Caco-2 (cell line): Measurements from ENCODE around the gene KRCC1. TPM values are rescaled to one million over a fixed set of nuclear protein-coding genes. Genes with fewer than 3 reads are reported as not detected.

Source experiments
- Bru-seq: library from RNA; stranded (reverse); fragments of 400-500 nt; gene quantifications from one replicate; lab custom pipeline; 2021; lab: Mats Ljungman, UMichigan
- BruChase-seq, 2 experiments: library from RNA; stranded (reverse); fragments of 400-500 nt; gene quantifications; one replicate each; lab custom pipeline; 2021; lab: Mats Ljungman, UMichigan
- BruUV-seq: library from RNA; stranded (reverse); fragments of 400-500 nt; replicated peaks from 2 replicates; lab custom pipeline; 2021; lab: Mats Ljungman, UMichigan
- CTCF ChIA-PET: fragments of 300-600 bp; sonication (Branson Sonifier 250); formaldehyde crosslinking; loops from one replicate; lab custom pipeline; 2022; ENCODE audit warnings: antibody characterized with exemption; lab: Charles Lee
- POLR2A ChIA-PET: fragments of 300-600 bp; sonication (Branson Sonifier 250); formaldehyde crosslinking; loops from one replicate; lab custom pipeline; 2022; ENCODE audit warnings: antibody characterized with exemption; lab: Charles Lee
- DNase-seq, 2 experiments: peaks; one replicate each; pipeline versions ENCODE4 v3.0.0 to v3.0.0-alpha.2; 2020 to 2022
- H3K27me3 ChIP-seq: replicated peaks from 2 replicates; pipeline ENCODE4 v1.6.0; 2011; ENCODE audit warnings: low read length; ENCODE audit not compliant: control insufficient read depth, insufficient read depth
- H3K36me3 ChIP-seq: 2 replicates; pipeline ENCODE4 v1.5.1; 2011; ENCODE audit warnings: low read length; ENCODE audit not compliant: control insufficient read depth, insufficient read depth
- H3K4me1 ChIP-seq: fragments of 250-450 bp; sonication (Bioruptor Pico); 2 replicates; pipeline ENCODE4 v1.5.1; 2020; ENCODE audit warnings: mild to moderate bottlenecking
- H3K4me3 ChIP-seq: 2 replicates; pipeline ENCODE4 v1.5.1; 2011; ENCODE audit warnings: low read depth, mild to moderate bottlenecking, control low read depth, low read length
- H3K9me3 ChIP-seq: fragments of 250-450 bp; sonication (Bioruptor Pico); 2 replicates; pipeline ENCODE4 v1.5.1; 2020; ENCODE audit warnings: mild to moderate bottlenecking, moderate library complexity
- H3K27ac Mint-ChIP-seq: one replicate; pipeline ENCODE4 v1.8.0; 2022; ENCODE audit warnings: mixed read lengths; ENCODE audit not compliant: unreplicated experiment
- H3K27me3 Mint-ChIP-seq: one replicate; pipeline ENCODE4 v1.8.0; 2022; ENCODE audit warnings: mixed read lengths; ENCODE audit not compliant: insufficient read depth, unreplicated experiment
- H3K36me3 Mint-ChIP-seq: one replicate; pipeline ENCODE4 v1.8.0; 2022; ENCODE audit warnings: mild to moderate bottlenecking, mixed read lengths; ENCODE audit not compliant: insufficient read depth, unreplicated experiment
- H3K4me1 Mint-ChIP-seq: one replicate; pipeline ENCODE4 v1.8.0; 2022; ENCODE audit warnings: low read depth, mixed read lengths; ENCODE audit not compliant: unreplicated experiment
- H3K4me3 Mint-ChIP-seq: one replicate; pipeline ENCODE4 v1.8.0; 2022; ENCODE audit warnings: mild to moderate bottlenecking, moderate library complexity, mixed read lengths; ENCODE audit not compliant: unreplicated experiment
- H3K9me3 Mint-ChIP-seq: one replicate; pipeline ENCODE4 v1.8.0; 2022; ENCODE audit warnings: mixed read lengths; ENCODE audit not compliant: unreplicated experiment
- intact Hi-C: fragments of 100-400 bp; cut with micrococcal nuclease; formaldehyde crosslinking; loops from one replicate; pipeline ENCODE4 v1.10.0; 2022; ENCODE audit not compliant: unreplicated experiment
- long read RNA-seq: library from polyadenylated mRNA; stranded (forward); transcript quantifications from one replicate; pipeline ENCODE4 v2.0.0, GENCODE V29; 2022
- total RNA-seq: library from RNA; stranded (reverse); gene quantifications from 2 replicates; pipeline ENCODE4 v1.2.3, GENCODE V29; 2022
- TF ChIP-seq, protein P1 (sequence below), 2 experiments: fragments of 200-600 bp in 1 of 2; IDR thresholded peaks; 1 replicate in 1 of 2; 2 replicates in 1 of 2; pipeline versions ENCODE4 v1.5.1 to v1.8.0; 2011 to 2022; ENCODE audit warnings: antibody characterized with exemption in 1 of 2, control low read depth in 1 of 2, inconsistent platforms in 1 of 2, low read depth in 1 of 2, low read length in 1 of 2, mild to moderate bottlenecking in 1 of 2, moderate library complexity in 1 of 2; ENCODE audit not compliant: insufficient read depth in 1 of 2, severe bottlenecking in 1 of 2, unreplicated experiment in 1 of 2

Gene KRCC1
- total RNA-seq (5.4 and 7.6 TPM in 2 replicates), Bru-seq, nascent RNA (percentile 84 among the genes with signal in this experiment), BruChase-seq, experiment 1, labeled RNA remaining after a 2-hour chase (percentile 71 among the genes with signal in this experiment), BruChase-seq, experiment 2, labeled RNA remaining after a 6-hour chase (percentile 62 among the genes with signal in this experiment)
- long read RNA-seq, transcript KRCC1-201 (4 exons, 1,753 nt): major isoform, 6 of 9 reads
- long read RNA-seq, partial matches to known transcripts: 0 of 9 reads
- long read RNA-seq, other reads (novel, unspliced or antisense): 3 of 9 reads

- peak; percentile 95 to 97 for DNase-seq
- peaks cover 34% of the 10 kb centered on the region for H3K4me1 Mint-ChIP-seq
- TF ChIP-seq, protein P1, sequence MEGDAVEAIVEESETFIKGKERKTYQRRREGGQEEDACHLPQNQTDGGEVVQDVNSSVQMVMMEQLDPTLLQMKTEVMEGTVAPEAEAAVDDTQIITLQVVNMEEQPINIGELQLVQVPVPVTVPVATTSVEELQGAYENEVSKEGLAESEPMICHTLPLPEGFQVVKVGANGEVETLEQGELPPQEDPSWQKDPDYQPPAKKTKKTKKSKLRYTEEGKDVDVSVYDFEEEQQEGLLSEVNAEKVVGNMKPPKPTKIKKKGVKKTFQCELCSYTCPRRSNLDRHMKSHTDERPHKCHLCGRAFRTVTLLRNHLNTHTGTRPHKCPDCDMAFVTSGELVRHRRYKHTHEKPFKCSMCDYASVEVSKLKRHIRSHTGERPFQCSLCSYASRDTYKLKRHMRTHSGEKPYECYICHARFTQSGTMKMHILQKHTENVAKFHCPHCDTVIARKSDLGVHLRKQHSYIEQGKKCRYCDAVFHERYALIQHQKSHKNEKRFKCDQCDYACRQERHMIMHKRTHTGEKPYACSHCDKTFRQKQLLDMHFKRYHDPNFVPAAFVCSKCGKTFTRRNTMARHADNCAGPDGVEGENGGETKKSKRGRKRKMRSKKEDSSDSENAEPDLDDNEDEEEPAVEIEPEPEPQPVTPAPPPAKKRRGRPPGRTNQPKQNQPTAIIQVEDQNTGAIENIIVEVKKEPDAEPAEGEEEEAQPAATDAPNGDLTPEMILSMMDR (IDR thresholded peaks at IDR 0.05; ENCODE audit: insufficient read depth in 1 of 2, low read depth in 1 of 2, low read length in 1 of 2, severe bottlenecking in 1 of 2, unreplicated experiment in 1 of 2): no peak
- CTCF ChIA-PET: no interaction called here
- H3K4me3 Mint-ChIP-seq: peak within 1 kb of the TSS; percentile 97
- peaks cover 32% of the 10 kb centered on the region for H3K36me3 Mint-ChIP-seq
- Histone ChIP-seq H3K9me3 (no peaks in the 10 kb centered on the region), H3K27me3 (no peaks in the 10 kb centered on the region), H3K36me3 (no peaks in the 10 kb centered on the region), H3K4me3 (peak within 1 kb of the TSS; percentile 90), H3K4me1 (peaks cover 16% of the 10 kb centered on the region)
- H3K9me3 Mint-ChIP-seq: no peaks in the 10 kb centered on the region
- H3K27me3 Mint-ChIP-seq: no peaks in the 10 kb centered on the region
- intact Hi-C loops: loop anchor here (1.0 kb wide), 2 partner anchors 39 to 132 kb away; partner anchors contain the start of gene RNU2-63P
- peak within 1 kb of the TSS; percentile 94 for H3K27ac Mint-ChIP-seq
- no TSS peak for BruUV-seq
- POLR2A ChIA-PET: no interaction called here
These were observed at the start of gene KRCC1 for GRCh38 chr2:88055371-88056128. KRCC1 (minus strand) TSS chr2:88055783; CDS start chr2:88028563, 27,220 bp downstream.

- Histone ChIP-seq H3K4me3 (no peak overlapping the region), H3K36me3 (no peaks in the 10 kb centered on the region), H3K9me3 (no peaks in the 10 kb centered on the region), H3K27me3 (no peaks in the 10 kb centered on the region), H3K4me1 (no peaks in the 10 kb centered on the region)
- Mint-ChIP-seq H3K27ac (no peak overlapping the region), H3K4me1 (no peaks in the 10 kb centered on the region), H3K9me3 (no peaks in the 10 kb centered on the region), H3K36me3 (no peaks in the 10 kb centered on the region), H3K4me3 (no peak overlapping the region), H3K27me3 (no peaks in the 10 kb centered on the region)
- TF ChIP-seq, protein P1 (IDR thresholded peaks at IDR 0.05; ENCODE audit: insufficient read depth in 1 of 2, low read depth in 1 of 2, low read length in 1 of 2, severe bottlenecking in 1 of 2, unreplicated experiment in 1 of 2): no peak
- intact Hi-C loops: no loop called here
- DNase-seq: no peak
- no TSS peak for BruUV-seq
- POLR2A ChIA-PET: no interaction called here
- CTCF ChIA-PET: interaction anchor here (1.3 kb wide), 1 partner anchor 40 kb away, joined by 6 read pairs; no protein-coding TSS in a partner anchor
These were observed 44.9 kb upstream of the KRCC1 start for GRCh38 chr2:88100489-88100858.

DNA sequence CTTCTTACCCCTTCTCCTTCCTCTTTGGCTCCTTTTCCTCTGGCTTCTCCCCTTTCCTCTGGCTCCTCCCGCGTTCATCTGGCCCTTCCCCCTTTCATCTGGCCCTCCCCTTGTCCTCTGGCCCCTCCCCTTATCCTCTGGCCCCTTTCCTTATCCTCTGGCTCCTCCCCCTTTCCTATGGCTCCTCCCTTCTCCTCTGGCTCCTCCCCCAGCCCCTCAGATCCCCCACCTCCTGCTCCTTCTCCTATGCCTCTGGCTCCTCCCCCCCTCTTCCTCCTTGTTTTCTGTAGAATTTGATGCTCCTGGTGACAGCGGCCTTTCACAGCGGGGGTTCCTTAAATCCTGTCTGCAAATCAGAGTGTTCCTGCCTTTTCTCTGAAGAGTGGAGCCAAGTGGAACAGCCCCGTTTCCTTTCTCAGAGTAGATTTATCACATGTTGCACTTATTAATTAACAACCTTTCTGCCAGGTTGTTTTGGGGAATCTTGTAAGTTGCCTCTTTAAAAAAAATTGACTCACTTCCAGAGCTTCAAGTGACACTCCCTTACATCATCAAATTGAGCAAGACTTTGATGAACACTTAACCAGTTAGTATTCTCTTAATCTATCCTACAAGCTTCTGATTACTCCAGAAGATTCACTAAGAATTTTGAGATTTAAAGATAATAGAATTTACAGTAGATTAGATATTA, 44.4 kb upstream of the KRCC1 start:
- H3K9me3 ChIP-seq: no peaks in the 10 kb centered on the region
- no peak overlapping the region for H3K4me3 Mint-ChIP-seq
- no peaks in the 10 kb centered on the region for H3K27me3 ChIP-seq
- no peak overlapping the region for H3K4me3 ChIP-seq
- no peaks in the 10 kb centered on the region for H3K4me1 Mint-ChIP-seq
- intact Hi-C loops: no loop called here
- no peaks in the 10 kb centered on the region for H3K36me3 Mint-ChIP-seq
- ChIA-PET POLR2A (no interaction called here), CTCF (interaction anchor here (1.3 kb wide), 1 partner anchor 39 kb away, joined by 6 read pairs; no protein-coding TSS in a partner anchor)
- no TSS peak for BruUV-seq
- H3K36me3 ChIP-seq: no peaks in the 10 kb centered on the region
- no peaks in the 10 kb centered on the region for H3K27me3 Mint-ChIP-seq
- H3K4me1 ChIP-seq: no peaks in the 10 kb centered on the region
- TF ChIP-seq, protein P1 (IDR thresholded peaks at IDR 0.05; ENCODE audit: insufficient read depth in 1 of 2, low read depth in 1 of 2, low read length in 1 of 2, severe bottlenecking in 1 of 2, unreplicated experiment in 1 of 2): no peak
- H3K27ac Mint-ChIP-seq: no peak overlapping the region
- no peaks in the 10 kb centered on the region for H3K9me3 Mint-ChIP-seq
- peak; percentile 35 to 59 for DNase-seq
